HS-5 (cell line): ENCODE results near the gene DGCR8.
"Not testable (repeated sequence)": the region's sequence is repeated elsewhere in the genome, so short reads cannot be mapped to it uniquely, and the experiment has no call there.

Experiments
- DNase-seq: peaks from one replicate; pipeline ENCODE4 v3.0.0-alpha.2; 2012; ENCODE audit warnings: low read depth

Gene DGCR8

DNA sequence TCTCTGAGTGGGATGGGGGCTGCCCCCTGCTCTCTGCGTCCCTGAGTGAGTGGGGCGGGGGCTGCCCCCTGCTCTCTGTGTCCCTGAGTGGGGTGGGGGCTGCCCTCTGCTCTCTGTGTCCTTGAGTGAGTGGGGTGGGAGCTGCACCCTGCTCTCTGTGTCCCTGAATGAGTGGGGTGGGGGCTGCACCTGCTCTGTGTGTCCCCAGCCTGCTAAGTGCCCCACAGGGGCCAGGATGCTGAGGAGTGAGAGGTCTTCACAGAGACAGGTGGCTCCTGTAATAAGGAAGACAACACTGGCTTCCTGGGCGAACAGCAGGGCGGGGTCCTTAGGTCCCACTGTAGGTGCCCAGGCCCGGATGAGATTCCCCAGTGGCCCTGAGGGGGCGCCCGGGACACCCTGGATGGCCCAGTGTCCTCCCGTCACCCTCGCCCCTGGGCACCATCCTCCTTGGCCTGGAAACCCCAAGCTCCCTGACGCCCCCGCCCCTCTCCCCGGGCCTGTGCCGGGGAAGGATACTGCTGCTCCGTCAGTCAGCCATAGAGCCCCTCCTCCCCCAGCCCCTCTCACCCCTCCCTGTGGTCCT is 74.7 kb downstream of the DGCR8 start:
- DNase-seq: no peak

DNA sequence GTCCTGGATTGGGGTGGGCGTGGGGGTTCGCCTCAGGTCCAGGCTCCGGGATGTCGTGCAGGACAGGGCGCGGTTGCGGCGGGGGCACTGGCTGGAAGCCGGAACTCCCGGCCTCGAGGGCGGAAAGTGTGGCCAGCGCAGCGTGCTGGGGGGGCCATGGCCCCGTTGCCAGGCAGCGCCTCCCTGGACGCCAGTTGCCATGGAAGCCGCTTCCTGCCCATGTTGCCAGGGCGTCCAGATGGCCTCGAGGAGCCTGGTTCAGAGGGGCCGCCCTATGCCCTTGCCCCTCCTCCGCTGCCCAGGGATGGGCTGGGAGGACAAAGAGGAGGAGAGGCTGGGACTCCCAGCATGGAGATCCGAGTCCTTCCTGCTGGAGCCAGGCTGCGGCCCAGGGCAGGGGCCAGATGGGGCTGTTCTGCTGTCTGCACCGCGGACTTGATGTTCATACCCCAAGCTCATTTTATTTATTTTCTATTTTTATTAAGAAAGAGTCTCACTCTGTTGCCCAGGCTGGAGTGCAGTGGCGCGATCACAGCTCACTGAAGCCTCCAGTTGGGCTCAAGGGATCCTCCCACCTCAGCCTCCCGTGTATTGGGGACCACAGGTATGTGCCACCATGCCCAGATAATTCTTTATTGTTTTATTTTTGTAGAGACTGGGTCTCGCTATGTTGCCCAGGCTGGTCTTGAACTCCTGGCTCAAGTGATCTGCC is 75.4 kb downstream of the DGCR8 start:
- peak; percentile 38 for DNase-seq

DNA sequence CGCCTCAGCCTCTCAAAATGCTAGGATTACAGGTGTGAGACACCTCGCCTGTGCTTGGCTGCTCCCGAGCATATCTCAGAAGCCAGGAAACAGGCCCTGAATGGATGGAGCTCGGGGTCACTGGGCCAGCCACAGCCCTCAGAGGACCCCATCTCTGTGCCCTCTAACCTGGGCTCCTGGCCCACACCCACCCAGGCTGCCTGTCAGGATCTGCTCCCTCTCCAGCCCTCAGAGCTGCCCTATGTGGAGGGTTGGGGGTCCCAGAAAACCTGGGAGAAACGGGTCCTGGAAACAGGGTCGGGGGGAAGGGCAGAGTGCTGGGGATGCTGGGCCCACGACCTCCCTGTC is 76.0 kb downstream of the DGCR8 start:
- no peak for DNase-seq

DNA sequence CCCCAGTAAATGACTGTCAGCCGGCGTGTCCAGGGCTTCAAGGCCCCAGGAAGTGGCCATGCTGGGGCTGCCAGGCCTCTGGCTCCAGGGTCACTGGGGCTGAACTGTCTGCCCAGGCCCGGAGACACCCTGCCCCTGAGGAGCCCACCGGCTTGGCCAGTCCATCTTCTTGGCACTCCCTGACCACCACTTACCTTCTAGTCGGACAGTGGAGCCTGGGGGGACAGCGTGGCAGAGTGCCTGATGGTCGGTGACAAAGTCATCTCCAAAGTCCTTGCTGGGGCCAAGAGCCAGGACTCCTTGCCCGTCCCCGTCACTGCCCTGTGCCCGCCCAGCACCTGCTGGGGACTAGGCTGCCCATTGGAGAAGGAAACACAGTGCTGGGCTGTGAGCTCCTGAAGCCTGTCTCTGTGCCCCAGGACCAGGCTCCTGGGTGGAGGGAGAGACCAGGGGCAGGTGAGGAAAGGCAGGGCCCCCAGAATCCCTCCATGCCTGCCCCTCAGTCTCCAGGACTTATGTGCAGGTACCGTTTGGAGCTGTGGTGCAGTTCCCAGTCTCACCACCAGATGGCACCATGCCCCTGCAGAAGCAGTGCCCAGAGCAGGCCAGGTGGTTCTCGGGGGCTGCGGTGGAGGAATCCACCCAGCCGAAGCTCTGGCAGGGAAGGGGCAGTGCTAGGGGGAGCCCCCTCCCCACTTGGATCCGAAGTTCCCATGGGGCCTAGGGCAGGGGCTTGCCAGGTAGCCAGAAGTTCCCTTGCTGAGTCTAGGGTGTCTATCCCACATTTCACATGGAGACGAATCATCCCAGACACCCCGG is 76.8 kb downstream of the DGCR8 start:
- DNase-seq: no peak

DNA sequence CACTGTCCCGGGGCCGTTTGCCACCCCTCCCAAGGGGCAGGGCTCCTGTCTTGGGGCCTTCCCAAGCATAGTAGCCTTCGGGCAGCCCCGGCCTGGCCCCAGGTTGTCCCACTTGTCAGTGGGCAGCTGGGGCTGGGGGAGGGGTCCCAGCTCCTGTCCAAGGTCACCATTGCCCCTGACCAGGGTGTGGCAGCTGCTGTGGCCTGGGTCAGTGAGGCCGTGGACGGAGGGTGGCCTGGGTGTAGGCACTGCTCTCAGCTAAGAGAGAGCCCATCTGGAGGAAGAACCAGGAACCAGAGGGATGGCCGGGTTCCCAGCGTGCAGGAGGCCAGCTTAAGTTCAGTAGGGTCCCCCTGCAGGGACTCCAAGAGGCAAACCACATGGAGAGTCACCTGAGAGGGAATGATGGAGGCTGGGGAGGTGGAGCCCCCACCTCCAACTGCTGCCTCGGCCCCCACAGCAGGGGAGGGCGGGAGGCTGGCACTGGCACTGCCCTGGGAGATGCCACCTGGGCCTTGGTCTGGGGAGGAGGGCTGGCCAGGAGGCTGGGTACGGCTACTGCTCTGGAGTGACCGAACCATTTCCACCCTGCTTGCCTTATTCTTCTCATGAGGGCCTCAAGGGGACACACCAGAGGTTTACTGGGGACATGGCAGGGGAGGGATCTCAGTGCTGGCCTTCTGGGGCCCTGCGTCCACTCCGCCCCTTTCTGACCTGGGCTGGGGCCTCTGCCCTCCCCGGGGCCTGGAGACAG is 77.6 kb downstream of the DGCR8 start:
- DNase-seq: no peak

DNA sequence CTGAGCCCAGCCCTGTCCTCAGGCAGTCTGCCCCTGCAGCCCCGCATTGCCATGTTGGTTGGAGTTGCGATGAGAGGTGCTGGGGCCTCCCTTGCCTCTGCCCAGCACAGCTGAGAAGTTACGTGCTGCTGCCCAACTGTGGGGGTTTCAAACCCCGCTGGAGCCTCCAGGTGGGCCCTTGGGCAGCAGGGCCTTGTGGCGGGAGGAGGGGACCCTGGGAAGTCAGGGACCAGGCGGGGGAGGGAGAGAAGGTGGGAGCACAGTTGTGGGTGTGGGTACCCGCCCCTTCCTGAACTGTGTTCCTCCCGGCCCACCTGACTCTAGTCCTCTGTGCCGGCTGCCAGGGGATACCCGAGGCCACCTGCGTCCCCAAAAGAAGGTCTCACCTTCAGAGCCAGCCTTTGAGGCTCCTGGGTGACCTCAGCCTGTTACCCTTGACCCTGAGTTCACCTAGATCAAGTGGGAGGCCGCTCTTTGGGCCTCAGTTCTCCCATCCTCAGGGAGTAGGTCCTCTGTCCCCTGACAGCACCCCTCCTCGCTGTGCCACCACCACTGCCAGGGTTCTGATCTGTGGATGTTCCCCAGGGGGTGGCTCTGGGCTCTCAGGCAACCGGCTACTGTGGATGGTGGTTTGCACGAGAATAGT is 78.5 kb downstream of the DGCR8 start:
- DNase-seq: no peak

DNA sequence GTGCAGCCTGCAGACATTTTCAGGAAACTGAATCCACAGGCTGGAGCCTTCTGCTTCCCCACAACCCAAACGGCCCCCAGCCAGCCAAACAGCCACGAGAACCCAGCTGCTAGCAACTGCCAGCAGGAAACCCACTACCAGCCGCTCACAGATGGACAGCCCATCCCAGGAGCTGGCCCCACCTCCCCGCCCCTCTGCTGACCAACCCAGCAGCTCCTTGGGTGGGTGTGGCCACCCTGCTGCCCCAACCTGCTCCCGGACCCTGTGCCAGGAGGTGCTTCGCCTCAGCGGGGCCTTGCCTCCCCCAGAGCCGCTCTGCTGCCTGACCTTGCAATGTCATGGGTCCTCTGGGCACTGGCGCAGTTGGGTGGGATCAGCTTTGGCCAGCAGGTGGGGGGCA is 79.0 kb downstream of the DGCR8 start:
- DNase-seq: no peak

DNA sequence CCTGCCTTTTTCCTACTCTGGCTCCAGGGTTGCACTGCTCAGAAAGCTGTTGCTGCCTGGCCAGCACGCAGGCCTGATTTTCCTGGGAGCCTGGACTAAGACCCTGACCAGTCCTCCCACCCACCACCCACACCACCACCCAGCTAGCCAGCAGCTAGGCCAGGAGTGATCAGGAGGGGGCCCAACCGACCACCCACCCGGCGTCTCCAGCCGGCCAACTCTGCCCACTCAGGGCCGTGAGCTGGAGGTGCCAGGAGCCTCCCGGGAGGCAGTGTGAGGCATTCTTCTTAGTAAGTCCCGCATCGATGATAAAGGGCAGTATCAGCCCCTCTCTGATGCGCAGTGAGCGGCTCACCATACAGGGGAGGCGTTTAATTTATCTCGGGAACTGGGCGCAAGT is 79.5 kb downstream of the DGCR8 start:
- not testable (repeated sequence) for DNase-seq

DNA sequence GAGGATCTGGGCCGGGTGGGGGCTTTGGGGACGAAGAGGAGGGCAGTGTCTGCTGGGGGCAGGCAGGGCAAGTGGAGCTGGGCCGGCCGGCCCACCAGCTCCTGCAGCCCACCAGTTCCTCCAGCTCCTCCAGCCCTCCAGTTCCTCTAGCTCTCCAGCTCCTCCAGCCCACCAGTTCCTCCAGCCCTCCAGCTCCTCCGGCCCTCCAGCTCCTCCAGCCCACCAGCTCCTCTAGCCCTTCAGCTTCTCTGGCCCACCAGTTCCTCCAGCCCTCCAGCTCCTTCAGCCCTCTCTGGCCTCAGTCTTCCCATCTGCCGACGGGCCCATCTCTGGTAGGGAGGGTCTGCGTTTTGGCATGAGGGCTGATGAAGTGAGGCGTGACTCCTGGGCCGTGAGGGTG is 80.0 kb downstream of the DGCR8 start:
- no peak for DNase-seq
